NAMALWA (cell line): ENCODE data around the gene TSPEAR.
A peak's percentile ranks its signal among the peaks of the same experiment; 100 is the strongest.

Experiments
- DNase-seq: peaks from one replicate; pipeline ENCODE4 v3.0.0-alpha.2; 2015; ENCODE audit warnings: low spot score

Gene TSPEAR

GRCh38 chr21:44711327-44712202 lies at the start of gene TSPEAR:
Gene TSPEAR (minus strand): TSS chr21:44711572. CDS start chr21:44711514, 58 bp downstream.
- DNase-seq: no peak

- DNase-seq: no peak
These were observed 49.0 kb upstream of the TSPEAR start for GRCh38 chr21:44760376-44760775.

GRCh38 chr21:44759628-44760285 lies 48.4 kb upstream of the TSPEAR start:
- no peak for DNase-seq

GRCh38 chr21:44758781-44759627 lies 47.6 kb upstream of the TSPEAR start:
- no peak for DNase-seq

GRCh38 chr21:44758141-44758561 lies 46.8 kb upstream of the TSPEAR start:
- no peak for DNase-seq

GRCh38 chr21:44757731-44758130 lies 46.4 kb upstream of the TSPEAR start:
- no peak for DNase-seq

- no peak for DNase-seq
These were observed 45.2 kb upstream of the TSPEAR start for GRCh38 chr21:44756423-44757185.

GRCh38 chr21:44755227-44755626 lies 43.9 kb upstream of the TSPEAR start:
- DNase-seq: no peak

GRCh38 chr21:44753357-44753756 lies 42.0 kb upstream of the TSPEAR start:
- no peak for DNase-seq

- no peak for DNase-seq
These were observed 41.4 kb upstream of the TSPEAR start for GRCh38 chr21:44752671-44753235.

GRCh38 chr21:44751799-44752636 lies 40.6 kb upstream of the TSPEAR start:
- no peak for DNase-seq

- no peak for DNase-seq
These were observed 39.9 kb upstream of the TSPEAR start for GRCh38 chr21:44751186-44751798.

- DNase-seq: no peak
These were observed 39.3 kb upstream of the TSPEAR start for GRCh38 chr21:44750675-44751025.

GRCh38 chr21:44749759-44750674 lies 38.6 kb upstream of the TSPEAR start:
- no peak for DNase-seq

GRCh38 chr21:44749116-44749758 lies 37.9 kb upstream of the TSPEAR start:
- no peak for DNase-seq

GRCh38 chr21:44748621-44749020 lies 37.2 kb upstream of the TSPEAR start:
- DNase-seq: no peak

GRCh38 chr21:44742418-44743153 lies 31.2 kb upstream of the TSPEAR start:
- peak; percentile 28 for DNase-seq

GRCh38 chr21:44741921-44742320 lies 30.5 kb upstream of the TSPEAR start:
- no peak for DNase-seq
